Measurements from ENCODE around the gene CALCB.

- TF ChIP-seq CTCF (IDR thresholded peaks at IDR 0.05) (no peak), POLR2A (IDR thresholded peaks at IDR 0.05) (no peak), POLR2AphosphoS5 (IDR thresholded peaks at IDR 0.05; ENCODE audit: insufficient read depth in 1 of 2, low read depth in 1 of 2) (no peak)
These were observed at the start of gene CALCB for GRCh38 chr11:15073361-15074205.

Data from vagina (tissue), 2 donors.